SK-N-MC (cell line): ENCODE data around the gene CPXM2.

Experiments
- EZH2 ChIP-seq: fragments of 200-600 bp; sonication (generic); IDR thresholded peaks from one replicate; pipeline ENCODE4 v1.6.1; 2017; ENCODE audit warnings: antibody characterized with exemption
- POLR2AphosphoS5 ChIP-seq: IDR thresholded peaks from 2 replicates; pipeline ENCODE4 v1.6.1; 2012; ENCODE audit warnings: mild to moderate bottlenecking, low read depth, low read length, borderline replicate concordance

- TF ChIP-seq EZH2, result no peak
- no peak for TF ChIP-seq POLR2AphosphoS5
Observed at GRCh38 chr10:123901621-123902020, 10.0 kb upstream of the CPXM2 start.
